ENCODE data around the gene FAM131C.
"Not testable (repeated sequence)": the region's sequence is repeated elsewhere in the genome, so short reads cannot be mapped to it uniquely, and the experiment has no call there.

GRCh38 chr1:16107039-16107438 is 33.6 kb upstream of the FAM131C start:
- not testable (repeated sequence) for TF ChIP-seq TAF1 (IDR thresholded peaks at IDR 0.05; ENCODE audit: low read depth, low read length); POLR2A (IDR thresholded peaks at IDR 0.05; ENCODE audit: low read depth, low read length); SPI1 (IDR thresholded peaks at IDR 0.05; ENCODE audit: low read depth, low read length); POLR2AphosphoS5 (IDR thresholded peaks at IDR 0.05; ENCODE audit: low read depth, low read length); PAX5 (IDR thresholded peaks at IDR 0.05; ENCODE audit: insufficient read depth, low read length, severe bottlenecking); POU2F2 (IDR thresholded peaks at IDR 0.05; ENCODE audit: low read depth, low read length)

All from GM12891 (cell line).